ENCODE data around the gene LXN. TPM values are rescaled to one million over a fixed set of nuclear protein-coding genes. Genes with fewer than 3 reads are reported as not detected.

LXN gene
- total RNA-seq, 2 donors from 2014 or later, result 7.3 to 20.5 TPM

DNA sequence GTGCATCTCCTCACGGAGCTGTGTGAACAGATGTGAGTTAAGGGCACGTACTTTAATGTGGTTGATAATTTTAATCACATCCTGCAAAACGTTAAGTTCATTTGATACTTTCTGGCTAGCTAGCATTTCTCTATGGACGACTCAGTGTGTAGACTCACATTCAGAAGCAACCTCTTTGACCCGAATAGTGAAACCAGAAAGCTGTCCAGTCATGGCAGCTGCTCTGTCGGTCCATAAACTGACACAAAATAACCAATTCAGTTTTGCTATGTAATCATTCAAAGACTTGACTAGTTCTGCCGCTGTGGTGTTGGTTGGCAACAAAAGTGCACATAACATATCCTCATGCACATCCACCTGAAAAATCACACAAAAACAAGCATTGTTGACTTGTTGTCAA lies 31.8 kb downstream of the LXN start:
- no peak for TF ChIP-seq CTCF (IDR thresholded peaks at IDR 0.05)
- Histone ChIP-seq H3K27ac (no peak overlapping the region), H3K9me3 (no peaks in the 10 kb centered on the region), H3K4me3 (no peak overlapping the region), H3K4me1 (peaks cover 0 to 7% of the 10 kb centered on the region in 2 donors), H3K36me3 (no peaks in the 10 kb centered on the region), H3K27me3 (no peaks in the 10 kb centered on the region)
- DNase-seq (ENCODE audit: low spot score), result no peak

- TF ChIP-seq CTCF (IDR thresholded peaks at IDR 0.05), result no peak
- Histone ChIP-seq H3K4me3 (no peak overlapping the region), H3K9me3 (no peaks in the 10 kb centered on the region), H3K36me3 (no peaks in the 10 kb centered on the region), H3K27ac (no peak overlapping the region), H3K4me1 (no peaks in the 10 kb centered on the region), H3K27me3 (no peaks in the 10 kb centered on the region)
- DNase-seq (ENCODE audit: low spot score), result no peak
Measured at GRCh38 chr3:158631981-158632380, 40.5 kb downstream of the LXN start.

DNA sequence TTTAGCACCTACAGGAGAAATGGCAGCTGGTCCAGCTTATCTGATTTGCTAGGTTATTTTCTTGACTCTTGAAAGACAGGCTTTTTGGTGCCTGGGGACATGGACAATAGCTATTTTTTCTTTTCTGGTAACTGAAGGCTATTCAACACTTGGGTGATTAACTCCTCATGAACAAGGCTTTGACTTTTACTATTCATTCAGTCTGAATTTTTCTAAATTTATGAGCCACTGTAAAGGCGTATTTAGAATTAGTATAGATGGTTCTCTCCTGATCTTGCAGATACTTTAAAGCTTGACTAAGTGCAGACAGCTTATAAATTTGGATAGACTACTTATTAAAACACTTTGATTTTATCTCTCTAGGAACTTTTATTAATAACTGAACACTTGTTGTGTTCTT lies 46.6 kb downstream of the LXN start:
- H3K4me1 ChIP-seq, result no peaks in the 10 kb centered on the region
- DNase-seq (ENCODE audit: low spot score), result no peak
- peaks cover 4 to 6% of the 10 kb centered on the region in 2 donors for H3K9me3 ChIP-seq
- H3K27ac ChIP-seq, result no peak overlapping the region
- no peaks in the 10 kb centered on the region for H3K27me3 ChIP-seq
- H3K4me3 ChIP-seq, result no peak overlapping the region
- no peak for TF ChIP-seq CTCF (IDR thresholded peaks at IDR 0.05)
- no peaks in the 10 kb centered on the region for H3K36me3 ChIP-seq

- no peaks in the 10 kb centered on the region for H3K27me3 ChIP-seq
- no peaks in the 10 kb centered on the region for H3K36me3 ChIP-seq
- no peak for DNase-seq (ENCODE audit: low spot score)
- no peak overlapping the region for H3K27ac ChIP-seq
- peaks cover 4 to 6% of the 10 kb centered on the region in 2 donors for H3K9me3 ChIP-seq
- no peaks in the 10 kb centered on the region for H3K4me1 ChIP-seq
- no peak overlapping the region for H3K4me3 ChIP-seq
- no peak for TF ChIP-seq CTCF (IDR thresholded peaks at IDR 0.05)
Measured at GRCh38 chr3:158617982-158618875, 54.2 kb downstream of the LXN start.

Other genes starting within 250 kb of the LXN start
- gene MLF1, start 101.5 kb downstream of the LXN start, total RNA-seq, result 100 to 1,000 TPM; 117 to 217 TPM
- gene GFM1, start 28.1 kb downstream of the LXN start, total RNA-seq, result 10 to 100 TPM; 27.0 to 54.5 TPM
- gene RARRES1, start 59.8 kb upstream of the LXN start, total RNA-seq, result 100 to 1,000 TPM in 1 of 2 donors, 10 to 100 TPM in 1; 10.0 to 291 TPM
- gene MFSD1, start 129.4 kb upstream of the LXN start, total RNA-seq, result 10 to 100 TPM; 43.9 to 45.6 TPM